Posterior cingulate gyrus (tissue), 11 donors: ENCODE data around the gene RPN2.

Experiments
- DNase-seq, 10 donors: peaks; one replicate each; pipeline versions ENCODE4 v3.0.0 to v3.0.0-alpha.2; 2020 to 2021; ENCODE audit warnings: mixed read lengths in 3 of 10
- intact Hi-C: fragments of 100-400 bp; cut with DNase I; formaldehyde crosslinking; loops from one replicate; pipeline ENCODE4 v1.15.1; 2023

RPN2 gene

GRCh38 chr20:37207171-37207570, 28.0 kb downstream of the RPN2 start:
- intact Hi-C loops, result no loop called here
- no peak for DNase-seq

GRCh38 chr20:37209193-37209592, 30.1 kb downstream of the RPN2 start:
- DNase-seq, result no peak
- intact Hi-C loops, result no loop called here

- intact Hi-C loops, result no loop called here
- no peak for DNase-seq
Measured at GRCh38 chr20:37209661-37210314, 30.7 kb downstream of the RPN2 start.

GRCh38 chr20:37218441-37218840, 39.3 kb downstream of the RPN2 start:
- DNase-seq, result no peak
- intact Hi-C loops, result no loop called here

GRCh38 chr20:37218976-37219375, 39.8 kb downstream of the RPN2 start:
- intact Hi-C loops, result no loop called here

GRCh38 chr20:37219751-37220668, 40.9 kb downstream of the RPN2 start:
- intact Hi-C loops, result no loop called here

More at GRCh38 chr20:37218976-37219375, 39.8 kb downstream of the RPN2 start:
- DNase-seq, result no peak

GRCh38 chr20:37220731-37221130, 41.6 kb downstream of the RPN2 start:
- intact Hi-C loops, result no loop called here
- no peak for DNase-seq

More at GRCh38 chr20:37219751-37220668, 40.9 kb downstream of the RPN2 start:
- DNase-seq, result no peak

GRCh38 chr20:37222086-37222485, 43.0 kb downstream of the RPN2 start:
- DNase-seq, result no peak
- intact Hi-C loops, result no loop called here

- intact Hi-C loops, result no loop called here
- DNase-seq, result no peak
Measured at GRCh38 chr20:37223053-37223452, 43.9 kb downstream of the RPN2 start.

- intact Hi-C loops, result no loop called here
- DNase-seq, result no peak
Measured at GRCh38 chr20:37225146-37225545, 46.0 kb downstream of the RPN2 start.

- DNase-seq, result no peak
Measured at GRCh38 chr20:37226889-37227288, 47.8 kb downstream of the RPN2 start.

GRCh38 chr20:37228082-37228481, 49.0 kb downstream of the RPN2 start:
- no peak for DNase-seq
- intact Hi-C loops, result no loop called here

More at GRCh38 chr20:37226889-37227288, 47.8 kb downstream of the RPN2 start:
- intact Hi-C loops, result no loop called here

- no peak for DNase-seq
- intact Hi-C loops, result no loop called here
Measured at GRCh38 chr20:37228656-37229055, 49.5 kb downstream of the RPN2 start.

- intact Hi-C loops, result no loop called here
- DNase-seq, result no peak
Measured at GRCh38 chr20:37229357-37229756, 50.2 kb downstream of the RPN2 start.

- intact Hi-C loops, result no loop called here
- no peak for DNase-seq
Measured at GRCh38 chr20:37230200-37230599, 51.1 kb downstream of the RPN2 start.

- peak in 1 of 10 donors; percentile 17 for DNase-seq
- intact Hi-C loops, result no loop called here
Measured at GRCh38 chr20:37231947-37232630, 53.0 kb downstream of the RPN2 start.

- intact Hi-C loops, result no loop called here
- DNase-seq, result no peak
Measured at GRCh38 chr20:37233548-37234253, 54.6 kb downstream of the RPN2 start.

- DNase-seq, result no peak
- intact Hi-C loops, result no loop called here
Measured at GRCh38 chr20:37234254-37234581, 55.1 kb downstream of the RPN2 start.

- intact Hi-C loops, result no loop called here
- no peak for DNase-seq
Measured at GRCh38 chr20:37235065-37235464, 55.9 kb downstream of the RPN2 start.

- no peak for DNase-seq
- intact Hi-C loops, result no loop called here
Measured at GRCh38 chr20:37236462-37236861, 57.3 kb downstream of the RPN2 start.

GRCh38 chr20:37237656-37238055, 58.5 kb downstream of the RPN2 start:
- no peak for DNase-seq
- intact Hi-C loops, result no loop called here
